ENCODE results near the gene SHISA2. TPM values are rescaled to one million over a fixed set of nuclear protein-coding genes. Genes with fewer than 3 reads are reported as not detected.
A peak's percentile ranks its signal among the peaks of the same experiment; 100 is the strongest.

Gene SHISA2
- total RNA-seq, 1 experiment from 2014 or later, result 8.1 TPM

- no peaks in the 10 kb centered on the region; a peak in 2 of 5 replicates for H3K9me3 Mint-ChIP-seq
- Histone ChIP-seq H2BK15ac (ENCODE audit: low read depth, low read length) (no peak overlapping the region), H3K27me3 (ENCODE audit: insufficient read depth, low read length) (peaks cover 6% of the 10 kb centered on the region; the same call in 1 of the 2 replicates), H2BK120ac (ENCODE audit: low read depth, low read length, poor library complexity, severe bottlenecking) (no peak overlapping the region), H4K91ac (ENCODE audit: insufficient read length, low read depth, low read length) (no peak overlapping the region), H3K9ac (ENCODE audit: extremely low read depth, insufficient read length, low read length) (no peak overlapping the region), H3K18ac (ENCODE audit: insufficient read length, low read depth, low read length) (no peak overlapping the region), H3K79me2 (ENCODE audit: insufficient read depth, low read length) (no peaks in the 10 kb centered on the region), H4K8ac (replicated peaks; ENCODE audit: insufficient read length, low read depth, low read length) (no peak overlapping the region), H2BK5ac (ENCODE audit: insufficient read length, low read length) (no peak overlapping the region), H3K4me2 (ENCODE audit: insufficient read depth, insufficient read length, low read length) (peak overlapping the region; percentile 70), H3K14ac (ENCODE audit: insufficient read depth, low read length) (no peak overlapping the region; the same call in 1 of the 2 replicates), H2BK12ac (ENCODE audit: insufficient read length, low read depth, low read length) (no peak overlapping the region), H2AK5ac (ENCODE audit: insufficient read length, low read length) (no peak overlapping the region), H3K27ac (ENCODE audit: insufficient read length, low read depth, low read length) (no peak overlapping the region), H3K4ac (ENCODE audit: low read depth, low read length) (no peak overlapping the region), H2BK20ac (ENCODE audit: low read depth, low read length, poor library complexity, severe bottlenecking) (no peak overlapping the region), H3T11ph (ENCODE audit: low read length) (no peak overlapping the region), H3K56ac (ENCODE audit: insufficient read length, low read depth, low read length) (no peak overlapping the region), H4K20me1 (ENCODE audit: control insufficient read depth, insufficient read depth, insufficient read length) (no peaks in the 10 kb centered on the region), H3K4me1 (ENCODE audit: insufficient read depth, low read length) (peaks cover 4% of the 10 kb centered on the region; the same call in 1 of the 2 replicates), H3K79me1 (ENCODE audit: insufficient read depth, low read depth, low read length, poor library complexity, severe bottlenecking) (no peaks in the 10 kb centered on the region), H2AFZ (ENCODE audit: low read length) (no peak overlapping the region), H3K9me3 (ENCODE audit: control insufficient read depth, low read depth, low read length) (no peaks in the 10 kb centered on the region), H3K23ac (ENCODE audit: insufficient read length, low read depth, low read length) (no peak overlapping the region), H3K23me2 (ENCODE audit: insufficient read length, low read depth, low read length, poor library complexity, severe bottlenecking) (peaks cover 20% of the 10 kb centered on the region), H4K5ac (ENCODE audit: insufficient read length, low read depth, low read length) (no peak overlapping the region)
- H3K36me3 Mint-ChIP-seq (ENCODE audit: insufficient read depth in 1 of 3, low read depth in 3 of 3), result peaks cover 5 to 20% (median 15%) of the 10 kb centered on the region in 3 experiments; a peak in 6 of 7 replicates
- no peak overlapping the region for H3K27ac Mint-ChIP-seq
- H3K4me1 Mint-ChIP-seq, result peaks cover 16 to 22% of the 10 kb centered on the region in 2 experiments
- H3K4me3 Mint-ChIP-seq, result peak overlapping the region; percentile 60 to 90
- no CpG with 5 or more reads among the region's 82 CpGs for WGBS (ENCODE audit: extremely low coverage, insufficient read length, low lambda C conversion rate)
- TF ChIP-seq CTCF (conservative IDR thresholded peaks at IDR 0.05), result peak; percentile 30; the same call in 1 of the 3 replicates
- H3K27me3 Mint-ChIP-seq (ENCODE audit: low read depth), result peaks cover 61% of the 10 kb centered on the region
- peak; percentile 65 for DNase-seq
Measured at GRCh38 chr13:26050568-26051230, 1.1 kb downstream of the SHISA2 start.
